Panc1 (cell line): ENCODE results near the gene ITPRIP. TPM values are rescaled to one million over a fixed set of nuclear protein-coding genes. Genes with fewer than 3 reads are reported as not detected.

Experiments
- ATAC-seq: fragments of 200-7000 bp; cut with Tn5 transposase; 2 replicates; pipeline ENCODE4 v1.9.1; 2020; ENCODE audit warnings: mild to moderate bottlenecking, moderate library complexity
- BruUV-seq: library from RNA; stranded (reverse); fragments of 400-500 nt; replicated peaks from 2 replicates; lab custom pipeline; 2021; lab: Mats Ljungman, UMichigan
- CTCF ChIA-PET: fragments of 300-600 bp; sonication (Branson Sonifier 250); formaldehyde crosslinking; loops from one replicate; lab custom pipeline; 2022; ENCODE audit warnings: antibody characterized with exemption; lab: Charles Lee
- POLR2A ChIA-PET: fragments of 300-600 bp; sonication (Branson Sonifier 250); formaldehyde crosslinking; loops from one replicate; lab custom pipeline; 2022; ENCODE audit warnings: antibody characterized with exemption; lab: Charles Lee
- DNase-seq: peaks from one replicate; pipeline ENCODE4 v3.0.0-alpha.2; 2010; ENCODE audit warnings: low read depth, low spot score
- H3K27ac ChIP-seq: 2 replicates; pipeline ENCODE4 v1.5.1; 2011; ENCODE audit warnings: mild to moderate bottlenecking, low read length, inconsistent platforms
- H3K27me3 ChIP-seq: fragments of 200-500 bp; sonication (Bioruptor generic); 2 replicates; pipeline ENCODE4 v1.6.0; 2014; ENCODE audit warnings: low read length, inconsistent platforms; ENCODE audit not compliant: control insufficient read depth, insufficient read depth
- H3K36me3 ChIP-seq: fragments of 200-500 bp; sonication (Bioruptor generic); 2 replicates; pipeline ENCODE4 v1.5.1; 2014; ENCODE audit warnings: inconsistent platforms, mild to moderate bottlenecking, low read length, moderate library complexity; ENCODE audit not compliant: control insufficient read depth, insufficient read depth
- H3K4me1 ChIP-seq: 2 replicates; pipeline ENCODE4 v1.5.1; 2011; ENCODE audit warnings: inconsistent platforms, mild to moderate bottlenecking, low read length, moderate library complexity; ENCODE audit not compliant: control insufficient read depth, insufficient read depth
- H3K4me3 ChIP-seq, 2 experiments: 2 replicates each; pipeline ENCODE4 v1.5.1; 2011 to 2012; ENCODE audit warnings: low read depth in 2 of 2, low read length in 2 of 2, mild to moderate bottlenecking in 2 of 2, inconsistent platforms in 1 of 2, moderate library complexity in 1 of 2
- H3K9me3 ChIP-seq: fragments of 200-500 bp; sonication (Bioruptor generic); 2 replicates; pipeline ENCODE4 v1.5.1; 2014; ENCODE audit warnings: low read depth, mild to moderate bottlenecking, inconsistent platforms, low read length, moderate library complexity; ENCODE audit not compliant: control insufficient read depth, insufficient read depth
- POLR2AphosphoS5 ChIP-seq: IDR thresholded peaks from 2 replicates; pipeline ENCODE4 v1.6.1; 2012; ENCODE audit warnings: mild to moderate bottlenecking, low read depth, low read length, moderate library complexity
- REST ChIP-seq, 2 experiments: IDR thresholded peaks; 2 replicates each; pipeline ENCODE4 v1.6.1; 2011 to 2012; ENCODE audit warnings: low read depth in 2 of 2, control low read depth in 1 of 2, low read length in 1 of 2, mild to moderate bottlenecking in 1 of 2, moderate library complexity in 1 of 2; ENCODE audit not compliant: insufficient read depth in 1 of 2
- SIN3A ChIP-seq: IDR thresholded peaks from 2 replicates; pipeline ENCODE4 v1.6.1; 2012; ENCODE audit warnings: low read depth, mild to moderate bottlenecking, low read length, moderate library complexity, borderline replicate concordance; ENCODE audit not compliant: insufficient read depth
- TCF7L2 ChIP-seq: IDR thresholded peaks from 2 replicates; pipeline ENCODE4 v1.6.1; 2011; ENCODE audit warnings: mild to moderate bottlenecking, low read depth, low read length, inconsistent platforms
- in situ Hi-C: cut with HindIII; loops from 2 replicates; pipeline ENCODE4 v1.10.0; 2016; ENCODE audit warnings: low sequenced_read_pairs, low pct_unique_long_range_greater_than_20kb
- intact Hi-C: fragments of 100-400 bp; cut with micrococcal nuclease; formaldehyde crosslinking; loops from one replicate; pipeline ENCODE4 v1.10.0; 2022; ENCODE audit not compliant: unreplicated experiment
- total RNA-seq: library from RNA; stranded (reverse); gene quantifications from one replicate; pipeline ENCODE4 v1.2.1, GENCODE V29; 2021; ENCODE audit not compliant: unreplicated experiment
- TF ChIP-seq, protein P1 (sequence below): fragments of 450-650 bp; IDR thresholded peaks from 2 replicates; pipeline ENCODE4 v1.5.1; 2017; ENCODE audit warnings: mild to moderate bottlenecking

Gene ITPRIP
- total RNA-seq, 1 experiment from 2014 or later: 55.0 TPM

DNA sequence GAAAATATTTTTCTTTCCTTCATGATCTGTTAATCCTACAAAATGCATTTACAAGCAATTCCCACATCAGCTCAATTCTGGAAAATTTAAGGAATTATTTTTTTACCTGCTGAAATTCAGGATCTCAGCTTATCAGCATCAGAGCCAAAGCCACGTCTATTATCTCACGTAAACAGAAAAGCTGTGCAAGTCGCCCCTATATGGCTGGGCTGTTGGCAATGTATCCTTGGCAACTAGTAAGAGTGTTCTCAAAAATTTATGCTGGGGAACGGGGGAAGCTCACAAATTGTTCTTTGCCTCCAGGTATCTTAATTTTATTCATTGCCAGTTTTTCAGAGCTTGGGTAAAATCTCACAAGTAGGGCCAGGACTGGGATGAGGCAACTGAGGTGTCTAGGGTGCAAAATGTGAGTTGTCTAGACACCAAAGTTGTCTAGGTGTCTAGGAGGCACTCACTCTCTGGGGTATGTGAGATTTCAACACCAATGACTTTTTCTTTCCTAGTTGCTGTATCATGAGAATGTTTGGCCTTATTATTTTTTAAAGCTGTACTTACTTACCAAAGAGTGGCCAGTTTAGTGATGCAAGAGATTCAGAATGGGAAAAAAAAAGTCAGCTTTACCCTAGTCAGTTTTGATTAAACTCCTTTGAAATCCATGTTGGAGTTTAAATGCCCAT, 64.2 kb downstream of the ITPRIP start:
- Histone ChIP-seq H3K9me3 (no peaks in the 10 kb centered on the region), H3K4me3 (peak overlapping the region; percentile 61 to 82; a peak in 3 of 4 replicates), H3K27ac (peak overlapping the region; percentile 87), H3K4me1 (peaks cover 14% of the 10 kb centered on the region), H3K27me3 (no peaks in the 10 kb centered on the region), H3K36me3 (peaks cover 4% of the 10 kb centered on the region; the same call in 1 of the 2 replicates)
- BruUV-seq: no TSS peak
- ATAC-seq: no peak
- no peak for DNase-seq
- TF ChIP-seq REST (IDR thresholded peaks at IDR 0.05; ENCODE audit: insufficient read depth in 1 of 2, low read depth in 2 of 2, low read length in 1 of 2) (no peak), POLR2AphosphoS5 (no peak), TCF7L2 (no peak), SIN3A (no peak)
- TF ChIP-seq, protein P1, sequence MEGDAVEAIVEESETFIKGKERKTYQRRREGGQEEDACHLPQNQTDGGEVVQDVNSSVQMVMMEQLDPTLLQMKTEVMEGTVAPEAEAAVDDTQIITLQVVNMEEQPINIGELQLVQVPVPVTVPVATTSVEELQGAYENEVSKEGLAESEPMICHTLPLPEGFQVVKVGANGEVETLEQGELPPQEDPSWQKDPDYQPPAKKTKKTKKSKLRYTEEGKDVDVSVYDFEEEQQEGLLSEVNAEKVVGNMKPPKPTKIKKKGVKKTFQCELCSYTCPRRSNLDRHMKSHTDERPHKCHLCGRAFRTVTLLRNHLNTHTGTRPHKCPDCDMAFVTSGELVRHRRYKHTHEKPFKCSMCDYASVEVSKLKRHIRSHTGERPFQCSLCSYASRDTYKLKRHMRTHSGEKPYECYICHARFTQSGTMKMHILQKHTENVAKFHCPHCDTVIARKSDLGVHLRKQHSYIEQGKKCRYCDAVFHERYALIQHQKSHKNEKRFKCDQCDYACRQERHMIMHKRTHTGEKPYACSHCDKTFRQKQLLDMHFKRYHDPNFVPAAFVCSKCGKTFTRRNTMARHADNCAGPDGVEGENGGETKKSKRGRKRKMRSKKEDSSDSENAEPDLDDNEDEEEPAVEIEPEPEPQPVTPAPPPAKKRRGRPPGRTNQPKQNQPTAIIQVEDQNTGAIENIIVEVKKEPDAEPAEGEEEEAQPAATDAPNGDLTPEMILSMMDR: no peak
- intact Hi-C loops: loop anchor here (2.0 kb wide), 1 partner anchor 77 kb away; no protein-coding TSS in a partner anchor
- ChIA-PET POLR2A (interaction anchor here (0.8 to 1.3 kb wide), 2 partner anchors 152 to 217 kb away, joined by 3 to 4 read pairs; partner anchors contain the start of gene SFR1), CTCF (interaction anchor here (0.8 to 2.2 kb wide), 9 partner anchors 9 to 80 kb away, joined by 3 to 19 read pairs (median 6); partner anchors contain the start of gene CFAP58)
- in situ Hi-C loops: no loop called here

DNA sequence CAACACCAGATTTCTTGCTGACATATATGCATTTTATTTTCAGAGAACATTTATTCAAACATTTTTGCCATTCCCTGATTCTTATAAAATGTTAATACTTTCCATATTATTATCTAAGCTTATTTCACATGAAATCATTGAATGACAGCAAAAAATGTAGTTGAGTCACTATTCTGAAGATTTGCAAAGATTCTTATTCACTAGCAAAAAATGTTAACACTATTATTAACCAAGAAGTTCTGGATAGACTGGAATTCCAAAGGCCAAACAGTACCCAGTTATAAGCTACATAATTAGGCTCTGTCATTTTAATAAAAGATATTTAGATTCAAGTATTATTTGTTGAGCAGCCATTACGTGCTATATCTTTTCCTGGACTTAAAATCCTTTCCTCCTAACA, 65.0 kb downstream of the ITPRIP start:
- POLR2A ChIA-PET: no interaction called here
- Histone ChIP-seq H3K4me3 (no peak overlapping the region), H3K27me3 (no peaks in the 10 kb centered on the region), H3K4me1 (peaks cover 14% of the 10 kb centered on the region), H3K9me3 (no peaks in the 10 kb centered on the region), H3K36me3 (peaks cover 7% of the 10 kb centered on the region; the same call in 1 of the 2 replicates), H3K27ac (no peak overlapping the region)
- CTCF ChIA-PET: interaction anchor here (0.8 to 2.2 kb wide), 2 partner anchors 57 to 80 kb away, joined by 3 to 19 read pairs; partner anchors contain the start of gene CFAP58
- intact Hi-C loops (no loop called here), in situ Hi-C loops (no loop called here)
- BruUV-seq: no TSS peak
- DNase-seq (no peak), ATAC-seq (no peak)
- TF ChIP-seq REST (IDR thresholded peaks at IDR 0.05; ENCODE audit: insufficient read depth in 1 of 2, low read depth in 2 of 2, low read length in 1 of 2): no peak
